LNCAP (cell line): ENCODE measurements around the gene GLI3.

Experiments
- CTCF ChIP-seq: fragments of 450-650 bp; IDR thresholded peaks from 2 replicates; pipeline ENCODE4 v1.5.1; 2017; ENCODE audit warnings: mild to moderate bottlenecking

Gene GLI3

GRCh38 chr7:42095791-42096190 lies 141.2 kb downstream of the GLI3 start:
- no peak for TF ChIP-seq CTCF

- TF ChIP-seq CTCF, result no peak
Observed at GRCh38 chr7:42093349-42093905, 143.6 kb downstream of the GLI3 start.

- TF ChIP-seq CTCF, result no peak
Observed at GRCh38 chr7:42091461-42092291, 145.3 kb downstream of the GLI3 start.

- no peak for TF ChIP-seq CTCF
Observed at GRCh38 chr7:42090806-42091205, 146.2 kb downstream of the GLI3 start.

- TF ChIP-seq CTCF, result no peak
Observed at GRCh38 chr7:42090056-42090455, 147.0 kb downstream of the GLI3 start.

- no peak for TF ChIP-seq CTCF
Observed at GRCh38 chr7:42087616-42088015, 149.4 kb downstream of the GLI3 start.

- no peak for TF ChIP-seq CTCF
Observed at GRCh38 chr7:42085531-42085930, 151.5 kb downstream of the GLI3 start.
